Measurements from ENCODE around the gene LETM1. TPM values are rescaled to one million over a fixed set of nuclear protein-coding genes. Genes with fewer than 3 reads are reported as not detected.

The LETM1 gene
- total RNA-seq, 1 experiment from 2014 or later, result 54.4 TPM

DNA sequence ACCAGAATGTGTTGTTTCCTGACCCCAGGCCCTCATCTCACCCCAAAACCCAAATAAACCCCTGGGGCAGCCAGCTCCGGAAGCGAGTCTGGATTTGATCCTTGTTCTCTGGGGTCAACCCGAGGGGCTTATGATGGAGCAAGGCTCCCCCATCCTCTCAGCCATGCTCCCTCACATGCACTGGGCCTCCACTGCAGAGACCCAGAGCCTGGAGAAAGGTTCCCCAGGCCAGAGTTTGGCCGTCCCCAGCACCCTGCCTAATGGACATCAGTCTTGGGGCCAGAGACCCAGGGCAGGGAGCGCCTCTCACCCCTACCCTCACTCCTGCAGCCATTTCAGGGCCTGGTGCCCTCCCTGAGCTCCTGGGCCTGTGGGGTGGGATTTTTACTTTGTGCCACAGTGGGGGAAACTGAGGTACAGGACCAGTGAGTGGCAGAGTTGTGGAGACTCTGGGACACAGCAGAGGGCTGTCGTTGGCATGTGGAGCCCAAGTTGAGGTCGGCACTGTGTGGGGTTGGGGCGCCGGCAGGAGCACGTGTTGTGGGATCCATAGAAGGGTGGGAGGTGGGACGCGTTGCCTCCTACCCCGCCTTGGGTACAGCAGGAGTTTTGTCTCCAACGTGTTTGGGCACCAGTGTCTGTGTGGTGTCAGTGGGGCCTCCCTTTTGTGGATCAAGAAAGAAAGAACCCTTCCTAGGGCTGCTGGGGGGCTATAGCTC is 59.3 kb downstream of the LETM1 start:
- Histone ChIP-seq H3K4me1 (no peaks in the 10 kb centered on the region; the same call in 1 of the 2 replicates), H3K9me3 (replicated peaks) (no peaks in the 10 kb centered on the region), H3K27me3 (peaks cover 9% of the 10 kb centered on the region), H3K27ac (no peak overlapping the region), H3K36me3 (no peaks in the 10 kb centered on the region), H3K4me3 (no peak overlapping the region)
- no peak for DNase-seq

DNA sequence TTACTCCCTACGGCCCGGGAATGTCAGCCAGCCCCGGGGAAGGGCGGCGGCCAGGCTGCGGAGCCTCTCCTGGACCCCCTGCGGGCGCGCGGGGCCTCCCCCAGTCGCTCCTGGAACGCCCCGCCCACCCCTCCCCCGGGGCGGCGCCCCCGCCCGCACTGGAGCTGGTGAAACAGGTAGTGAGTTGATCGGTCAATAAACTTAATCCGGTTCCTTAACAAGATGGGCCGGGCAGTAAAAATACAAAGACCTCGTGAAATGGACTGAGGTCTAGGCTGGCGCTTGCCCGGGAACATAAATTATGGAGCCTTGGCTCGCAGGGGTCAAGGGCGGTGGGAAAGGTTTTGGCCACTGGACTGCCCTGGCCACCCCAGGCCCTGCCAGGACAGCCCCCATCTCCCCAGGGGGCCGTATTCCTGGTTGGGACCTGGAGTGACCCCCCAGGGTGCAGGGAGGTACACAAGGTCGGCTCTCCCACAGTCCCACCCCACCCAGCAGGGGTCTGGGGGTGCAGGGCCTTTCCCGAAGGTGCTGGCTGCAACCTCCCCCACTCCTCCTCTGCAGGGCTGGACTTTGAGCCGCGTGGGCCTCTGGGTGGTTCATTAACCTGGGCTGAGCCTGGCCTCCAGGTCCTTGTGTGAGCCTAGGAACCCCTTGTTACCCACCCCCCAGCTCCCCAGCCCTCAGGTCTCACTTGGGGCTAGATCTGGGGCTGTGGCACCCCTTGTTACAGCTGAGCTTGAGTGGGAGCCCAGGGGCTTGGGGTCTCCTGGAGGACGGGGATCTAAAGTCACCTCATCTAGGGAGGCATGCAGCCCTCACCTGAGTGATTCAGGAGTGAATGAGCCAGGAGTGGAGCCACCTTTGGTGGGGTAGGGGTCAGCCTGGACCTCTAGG is 60.4 kb downstream of the LETM1 start:
- peak overlapping the region; percentile 65 for H3K4me3 ChIP-seq
- H3K4me1 ChIP-seq, result no peaks in the 10 kb centered on the region; the same call in 1 of the 2 replicates
- H3K27ac ChIP-seq, result no peak overlapping the region

DNA sequence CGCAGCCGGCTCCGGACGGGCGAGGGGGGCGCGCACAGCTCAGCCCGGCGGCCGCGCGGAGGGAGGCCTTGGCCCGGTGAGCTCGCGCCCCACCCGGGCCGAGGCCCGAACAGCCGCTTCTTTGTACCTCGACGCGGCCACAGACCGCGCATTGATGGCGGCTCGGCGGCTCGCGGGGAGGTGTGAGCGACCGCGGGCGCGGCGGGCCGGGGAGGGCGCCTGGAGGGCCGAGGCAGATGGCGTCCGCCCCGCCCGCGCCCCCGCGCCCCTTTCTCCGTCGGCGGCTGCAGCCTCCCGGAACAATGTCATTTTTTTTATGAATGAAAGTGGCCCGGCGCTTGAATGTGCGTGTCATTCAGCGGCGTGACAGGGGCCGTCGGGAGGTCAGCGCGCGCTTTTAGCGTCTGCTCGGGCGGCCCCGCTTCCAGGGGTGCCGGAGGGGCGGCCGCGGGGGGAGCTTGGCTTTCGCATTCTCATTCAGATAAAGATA is 61.1 kb downstream of the LETM1 start:
- Histone ChIP-seq H3K4me1 (no peaks in the 10 kb centered on the region; the same call in 1 of the 2 replicates), H3K27ac (no peak overlapping the region), H3K27me3 (peaks cover 23% of the 10 kb centered on the region), H3K4me3 (peak overlapping the region; percentile 65), H3K36me3 (no peaks in the 10 kb centered on the region), H3K9me3 (replicated peaks) (no peaks in the 10 kb centered on the region)
- no peak for DNase-seq

More for the DNA sequence above, 60.4 kb downstream of the LETM1 start:
- Histone ChIP-seq H3K27me3 (peaks cover 18% of the 10 kb centered on the region), H3K9me3 (replicated peaks) (no peaks in the 10 kb centered on the region), H3K36me3 (no peaks in the 10 kb centered on the region)
- DNase-seq, result no peak

DNA sequence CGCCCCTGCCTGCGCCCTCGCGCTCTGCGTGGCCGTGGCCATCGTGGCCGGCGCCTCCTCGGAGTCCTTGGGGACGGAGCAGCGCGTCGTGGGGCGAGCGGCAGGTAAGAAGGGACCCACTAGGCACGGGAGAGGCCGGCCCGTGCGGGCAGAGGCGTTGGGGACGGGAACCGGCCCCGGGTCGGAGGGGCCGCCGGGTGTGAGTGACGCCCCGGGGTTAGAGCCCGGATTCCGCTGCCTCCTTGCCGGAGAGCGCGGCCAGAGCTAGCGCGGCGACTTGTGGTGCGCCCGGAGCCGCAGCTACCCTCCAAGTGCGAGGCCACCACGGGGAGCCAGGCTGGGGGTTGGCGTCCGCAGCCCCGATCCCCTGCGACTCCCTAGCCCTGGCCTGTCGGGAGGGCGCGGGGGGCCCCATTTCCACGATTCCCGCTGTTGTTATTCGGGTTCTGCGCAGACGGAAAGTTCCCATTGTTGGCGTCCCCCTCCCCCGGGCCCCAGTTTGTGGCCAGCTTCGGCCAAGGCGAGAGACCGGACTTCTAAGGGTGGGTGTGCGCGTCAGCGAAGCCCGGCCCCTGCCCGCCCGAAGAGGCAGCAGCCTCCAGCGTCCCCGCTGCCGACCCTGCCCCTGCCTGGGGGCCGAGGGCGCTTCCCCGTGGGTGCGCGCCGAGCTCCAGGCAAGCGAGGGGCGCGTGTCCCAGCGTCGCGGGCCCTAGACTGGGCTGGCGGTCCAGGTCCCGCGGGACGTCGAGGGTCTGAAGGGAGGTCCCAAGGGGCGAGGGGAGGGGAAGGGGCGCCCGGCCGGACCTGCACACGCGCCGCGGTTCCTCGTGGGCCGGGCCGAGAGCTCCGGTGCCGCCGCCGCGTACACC is 61.8 kb downstream of the LETM1 start:
- H3K36me3 ChIP-seq, result no peaks in the 10 kb centered on the region
- peak overlapping the region; percentile 65 for H3K4me3 ChIP-seq
- DNase-seq, result peak in 1 of 2 experiments; percentile 47
- H3K27ac ChIP-seq, result no peak overlapping the region
- peaks cover 27% of the 10 kb centered on the region for H3K27me3 ChIP-seq
- H3K9me3 ChIP-seq (replicated peaks), result no peaks in the 10 kb centered on the region
- H3K4me1 ChIP-seq, result no peaks in the 10 kb centered on the region; the same call in 1 of the 2 replicates

DNA sequence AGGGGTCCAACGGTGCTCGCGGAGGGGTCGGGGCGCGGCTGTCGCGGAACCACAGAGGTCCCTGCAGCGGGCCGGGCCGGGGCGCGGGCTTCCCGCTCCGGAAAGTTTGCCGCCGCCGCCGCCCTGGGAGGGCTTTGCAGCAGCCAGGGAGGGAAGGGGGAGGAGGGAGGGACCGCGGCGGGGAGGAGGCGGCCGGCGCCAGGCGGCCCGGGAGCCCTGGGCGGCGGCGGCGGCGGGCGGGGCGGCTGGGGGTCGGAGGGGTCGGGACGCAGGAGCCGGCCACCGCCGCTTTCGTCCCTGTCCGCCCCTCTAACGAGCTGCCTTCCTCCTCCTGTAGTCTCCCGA is 62.5 kb downstream of the LETM1 start:
- DNase-seq, result peak; percentile 52 to 58
- Histone ChIP-seq H3K4me1 (no peaks in the 10 kb centered on the region; the same call in 1 of the 2 replicates), H3K4me3 (peak overlapping the region; percentile 65), H3K27ac (no peak overlapping the region), H3K27me3 (peaks cover 34% of the 10 kb centered on the region), H3K9me3 (replicated peaks) (no peaks in the 10 kb centered on the region), H3K36me3 (no peaks in the 10 kb centered on the region)

DNA sequence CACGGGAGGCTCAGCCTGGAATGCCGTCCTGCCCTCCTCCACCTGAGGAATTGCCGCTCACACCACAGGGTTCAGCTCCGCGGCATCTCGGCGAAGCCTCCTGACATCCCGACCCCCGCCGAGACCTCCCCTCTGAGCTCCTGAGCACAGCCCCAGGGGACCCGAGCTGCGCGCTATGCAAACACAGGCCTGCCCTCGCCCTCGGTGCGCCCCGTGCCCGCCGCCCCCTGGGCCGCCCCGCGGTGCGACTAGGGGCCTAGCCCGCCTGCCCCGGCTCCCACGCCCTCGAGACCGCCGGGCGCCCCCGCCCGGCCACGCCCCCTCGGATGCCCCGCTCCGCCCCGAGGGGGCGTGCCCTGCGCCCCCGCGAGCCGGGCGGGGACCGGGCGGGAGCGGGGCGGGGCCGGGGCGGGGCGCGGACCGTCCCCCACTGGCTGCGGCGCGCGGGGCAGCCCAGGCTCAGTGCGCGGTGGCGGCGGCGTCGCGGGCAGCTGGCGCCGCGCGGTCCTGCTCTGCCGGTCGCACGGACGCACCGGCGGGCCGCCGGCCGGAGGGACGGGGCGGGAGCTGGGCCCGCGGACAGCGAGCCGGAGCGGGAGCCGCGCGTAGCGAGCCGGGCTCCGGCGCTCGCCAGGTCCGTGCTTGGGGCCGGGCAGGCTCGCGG is 63.0 kb downstream of the LETM1 start, which contains the start of gene FGFR3:
FGFR3 (plus strand) TSS at position 462 of the 664 bp plus-strand sequence. CDS start 642 bp downstream, outside the sequence.
- Histone ChIP-seq H3K27me3 (peaks cover 39% of the 10 kb centered on the region), H3K4me3 (peak within 1 kb of the TSS; percentile 65), H3K9me3 (replicated peaks) (no peaks in the 10 kb centered on the region), H3K36me3 (no peaks in the 10 kb centered on the region), H3K27ac (no peak within 1 kb of the TSS), H3K4me1 (peaks cover 1% of the 10 kb centered on the region; the same call in 1 of the 2 replicates)
- peak in 1 of 2 experiments; percentile 75 for DNase-seq

DNA sequence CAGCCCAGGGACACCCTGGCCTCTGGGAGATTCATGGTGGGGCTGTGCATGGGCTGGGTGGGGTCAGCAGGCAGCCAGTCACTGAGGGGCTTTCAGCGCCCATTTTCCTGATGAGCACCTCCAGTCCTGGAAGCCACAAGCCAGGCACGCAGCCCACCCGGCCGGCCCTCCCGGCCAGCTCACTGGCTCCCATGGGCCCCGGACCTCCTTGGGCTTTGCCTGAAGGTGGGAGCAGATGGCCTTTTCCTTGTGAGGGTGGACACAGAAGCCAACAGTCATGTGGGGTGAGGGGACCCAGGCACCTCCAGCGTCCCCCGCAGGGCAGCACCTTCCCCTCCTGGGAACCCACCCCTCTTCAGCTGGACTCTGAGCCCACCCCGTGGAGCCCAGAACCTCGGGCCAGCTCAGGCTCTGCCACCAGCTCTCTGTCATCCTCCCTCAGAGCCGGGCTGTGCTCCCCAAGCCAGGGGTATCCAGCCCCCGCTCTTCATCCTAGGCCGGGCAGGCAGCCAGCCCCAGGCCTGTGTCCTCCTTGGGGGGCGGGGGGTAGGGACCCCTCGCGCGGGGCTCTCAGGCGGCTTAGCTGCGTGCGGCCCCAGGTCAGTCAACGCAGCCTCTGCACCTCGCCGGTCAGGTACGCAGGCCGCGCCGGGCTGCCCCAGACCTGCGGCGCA is 63.7 kb downstream of the LETM1 start:
- H3K27me3 ChIP-seq, result peaks cover 46% of the 10 kb centered on the region
- no peaks in the 10 kb centered on the region for H3K9me3 ChIP-seq (replicated peaks)
- no peak for DNase-seq
- H3K4me1 ChIP-seq, result peaks cover 2% of the 10 kb centered on the region; the same call in 1 of the 2 replicates
- no peak overlapping the region for H3K4me3 ChIP-seq
- no peak overlapping the region for H3K27ac ChIP-seq
- H3K36me3 ChIP-seq, result no peaks in the 10 kb centered on the region

DNA sequence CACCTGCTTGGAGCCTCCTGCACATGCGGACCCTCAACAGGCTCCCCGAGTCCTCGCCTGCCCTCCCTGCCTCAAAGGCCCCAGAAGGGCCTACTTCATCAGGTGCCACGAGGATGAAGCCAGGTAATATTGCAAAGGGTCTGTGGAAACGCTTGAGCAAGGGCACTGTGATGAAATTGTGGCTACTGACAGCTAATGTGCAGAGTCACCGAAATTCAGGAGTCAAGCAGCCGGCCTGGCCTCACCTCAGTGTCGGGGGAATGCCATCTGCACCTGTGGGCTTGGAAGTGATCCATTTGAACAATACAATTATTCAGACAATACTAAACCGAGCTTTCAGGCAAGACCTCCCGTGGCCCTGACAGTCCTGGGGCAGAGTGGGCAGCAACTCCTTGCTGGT is 66.0 kb downstream of the LETM1 start:
- no peak for DNase-seq
- Histone ChIP-seq H3K36me3 (no peaks in the 10 kb centered on the region), H3K27ac (no peak overlapping the region), H3K4me1 (peaks cover 10% of the 10 kb centered on the region; the same call in 1 of the 2 replicates), H3K4me3 (no peak overlapping the region), H3K9me3 (replicated peaks) (no peaks in the 10 kb centered on the region), H3K27me3 (peaks cover 60% of the 10 kb centered on the region)

DNA sequence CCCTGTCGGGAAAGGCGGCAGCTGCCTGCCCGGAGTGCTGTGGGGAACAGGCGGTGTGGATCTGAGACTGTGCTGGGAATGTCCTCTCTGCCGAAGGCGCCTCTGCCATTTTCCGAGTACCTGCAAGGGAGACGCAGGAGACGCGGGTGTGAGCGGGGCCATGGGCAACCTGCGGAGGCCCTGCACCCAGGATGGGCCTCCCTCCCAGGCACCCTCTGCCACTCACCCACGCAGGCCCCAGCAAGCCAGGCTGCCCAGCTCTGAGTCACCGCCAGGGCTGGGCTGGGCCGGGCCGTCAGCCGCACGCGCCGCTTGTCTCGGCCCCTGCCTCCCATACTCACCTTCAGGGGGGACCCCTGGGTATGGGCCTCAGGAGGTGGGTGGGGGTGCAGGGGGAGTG is 66.4 kb downstream of the LETM1 start:
- Histone ChIP-seq H3K9me3 (replicated peaks) (no peaks in the 10 kb centered on the region), H3K27ac (no peak overlapping the region), H3K36me3 (no peaks in the 10 kb centered on the region), H3K27me3 (peaks cover 65% of the 10 kb centered on the region), H3K4me1 (peaks cover 10% of the 10 kb centered on the region; the same call in 1 of the 2 replicates), H3K4me3 (no peak overlapping the region)
- DNase-seq, result no peak

DNA sequence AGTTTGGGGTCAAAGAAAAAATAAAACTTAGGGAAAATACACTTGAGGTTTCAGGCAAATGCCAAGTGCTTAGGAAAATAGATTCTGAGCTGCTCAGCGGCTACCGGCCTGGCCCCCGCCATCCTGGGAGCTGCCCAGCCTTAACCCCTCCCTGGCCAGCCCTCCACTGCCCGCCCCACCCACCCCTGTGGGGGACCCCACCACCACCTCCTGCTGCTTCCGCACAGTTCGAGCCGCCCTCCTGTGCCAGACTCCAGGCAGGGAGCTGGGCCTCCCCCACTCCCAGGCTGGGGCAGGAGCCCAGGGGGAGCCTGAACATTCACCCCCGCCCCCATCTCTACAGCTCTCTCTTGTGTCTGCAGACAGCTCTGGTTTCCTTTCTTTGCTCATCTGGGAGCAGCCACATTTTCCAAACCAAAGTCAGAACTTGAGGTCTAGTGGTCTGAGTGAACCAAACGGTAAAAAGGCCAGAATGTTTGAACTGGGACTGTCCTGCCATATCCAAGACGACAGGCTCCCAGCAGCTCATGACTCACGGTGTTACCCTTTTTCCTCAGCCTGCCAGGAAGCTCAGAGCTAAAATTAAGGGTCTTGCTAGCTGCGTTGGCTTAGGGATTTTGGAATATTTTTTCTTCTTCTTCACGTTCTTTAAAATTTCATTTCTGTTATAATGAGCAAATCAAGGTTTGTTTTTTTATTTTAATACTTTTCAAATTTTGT is 67.5 kb downstream of the LETM1 start:
- Histone ChIP-seq H3K36me3 (no peaks in the 10 kb centered on the region), H3K9me3 (replicated peaks) (no peaks in the 10 kb centered on the region), H3K4me3 (no peak overlapping the region), H3K4me1 (peaks cover 10% of the 10 kb centered on the region; the same call in 1 of the 2 replicates), H3K27me3 (peaks cover 70% of the 10 kb centered on the region), H3K27ac (no peak overlapping the region)
- no peak for DNase-seq

DNA sequence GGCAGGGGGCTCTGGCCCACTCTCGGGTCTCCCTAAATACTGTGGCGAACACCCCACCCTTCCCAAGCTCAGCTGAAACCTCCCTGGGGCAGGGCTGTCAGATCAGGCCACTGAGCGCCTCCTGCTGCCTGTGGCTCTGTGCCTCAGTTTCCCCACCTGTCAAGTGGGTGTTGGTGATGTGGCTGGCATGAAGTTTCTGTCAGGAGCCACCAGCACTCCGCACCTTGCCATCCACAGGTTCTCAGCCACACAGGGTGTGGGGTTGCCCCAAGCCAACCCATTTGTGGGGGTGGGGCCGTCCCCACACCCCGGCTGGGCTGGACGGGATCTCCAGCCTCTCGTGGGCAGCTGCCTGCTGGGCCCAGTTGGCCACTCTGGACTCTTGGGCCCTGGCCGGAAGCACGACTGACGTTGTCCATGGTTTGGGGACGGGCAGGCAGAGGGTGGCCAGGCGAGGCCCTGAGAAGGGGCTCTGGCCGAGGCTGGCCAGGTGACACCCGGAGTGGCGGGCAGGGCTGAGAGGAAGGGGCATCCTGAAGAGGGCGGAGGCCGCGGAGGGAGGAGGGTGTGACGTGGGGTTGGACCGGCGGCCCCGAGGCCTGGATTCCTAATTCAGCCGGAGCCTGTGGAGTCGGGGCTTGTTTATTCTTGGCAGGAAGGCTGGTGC is 68.4 kb downstream of the LETM1 start:
- Histone ChIP-seq H3K36me3 (no peaks in the 10 kb centered on the region), H3K4me1 (peaks cover 10% of the 10 kb centered on the region; the same call in 1 of the 2 replicates), H3K9me3 (replicated peaks) (no peaks in the 10 kb centered on the region), H3K4me3 (no peak overlapping the region), H3K27ac (no peak overlapping the region), H3K27me3 (peaks cover 70% of the 10 kb centered on the region)
- no peak for DNase-seq

DNA sequence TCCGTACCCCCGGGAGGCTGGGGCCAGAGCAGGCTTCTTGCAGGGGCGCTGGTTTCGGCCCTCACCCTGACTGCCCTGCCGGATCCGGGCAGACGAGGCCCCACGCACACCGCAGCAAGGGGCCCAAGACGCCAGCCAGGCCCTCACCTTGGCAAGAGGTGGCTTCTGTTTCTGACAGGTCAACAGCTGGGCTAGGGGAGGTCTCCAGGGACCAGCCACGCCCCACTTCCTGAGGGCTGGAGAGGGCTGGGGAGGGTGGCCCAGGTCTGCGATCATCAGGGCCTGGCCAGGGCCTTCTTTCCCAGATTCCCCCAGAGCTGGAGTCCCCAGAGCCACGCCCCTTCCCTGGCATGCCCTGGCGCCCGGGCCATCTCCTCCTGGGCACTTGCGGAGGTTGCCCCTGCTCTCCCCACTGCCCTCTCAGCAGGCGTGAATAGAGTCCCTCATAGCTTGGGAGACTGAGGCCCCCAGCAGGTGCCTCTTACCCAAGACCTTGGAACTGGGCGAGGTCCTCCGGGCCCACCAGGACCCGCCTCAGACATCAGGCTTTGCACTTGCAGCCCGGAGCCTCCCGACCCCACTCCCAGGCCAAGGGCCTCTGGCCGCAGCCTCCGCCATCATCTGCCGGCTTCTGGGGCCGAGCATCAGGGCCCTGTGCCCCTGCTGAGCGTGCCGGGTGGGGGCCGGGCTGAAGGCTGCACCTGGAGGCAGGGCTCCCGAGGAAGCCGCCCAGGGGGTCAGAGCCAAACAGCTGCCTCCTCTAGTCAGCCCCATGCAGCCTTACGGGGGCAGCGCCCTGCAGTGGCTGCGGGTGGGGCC is 69.2 kb downstream of the LETM1 start:
- no peak for DNase-seq
- Histone ChIP-seq H3K27ac (no peak overlapping the region), H3K4me1 (peaks cover 10% of the 10 kb centered on the region; the same call in 1 of the 2 replicates), H3K4me3 (no peak overlapping the region), H3K36me3 (no peaks in the 10 kb centered on the region), H3K27me3 (peaks cover 70% of the 10 kb centered on the region), H3K9me3 (replicated peaks) (no peaks in the 10 kb centered on the region)
